Forelimb muscle (tissue), 1 donor: ENCODE results near the gene CD22. TPM values are rescaled to one million over a fixed set of nuclear protein-coding genes. Genes with fewer than 3 reads are reported as not detected.

Experiments
- DNase-seq: peaks from one replicate; pipeline ENCODE4 v3.0.0-alpha.2; 2013; ENCODE audit warnings: low read depth
- polyA plus RNA-seq: library from polyadenylated mRNA; unstranded; fragments of 120-200 nt; gene quantifications from one replicate; pipeline ENCODE4 v1.2.1, GENCODE V29; 2013; ENCODE audit not compliant: insufficient read length

Gene CD22
- polyA plus RNA-seq, 1 donor = 0.82 TPM

DNA sequence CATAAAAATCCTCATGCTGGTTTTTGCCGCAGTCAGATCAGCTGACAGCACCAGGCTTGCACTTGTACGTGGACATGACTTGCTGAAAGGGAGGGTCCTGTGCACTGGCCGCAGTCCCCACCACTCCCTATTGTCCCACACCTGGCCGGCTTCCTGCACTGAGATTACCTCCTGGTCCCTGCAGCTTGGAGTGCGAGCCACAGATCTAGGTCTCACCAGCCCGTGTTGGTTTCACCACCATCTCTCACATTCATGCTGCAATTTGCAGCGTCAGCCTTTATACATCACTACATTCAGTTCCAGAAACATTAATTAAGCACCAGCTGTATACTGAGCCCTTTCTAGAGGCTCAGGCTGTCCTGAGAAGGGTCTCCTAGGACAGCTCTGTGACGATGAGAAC, 15.0 kb upstream of the CD22 start:
- no peak for DNase-seq

DNA sequence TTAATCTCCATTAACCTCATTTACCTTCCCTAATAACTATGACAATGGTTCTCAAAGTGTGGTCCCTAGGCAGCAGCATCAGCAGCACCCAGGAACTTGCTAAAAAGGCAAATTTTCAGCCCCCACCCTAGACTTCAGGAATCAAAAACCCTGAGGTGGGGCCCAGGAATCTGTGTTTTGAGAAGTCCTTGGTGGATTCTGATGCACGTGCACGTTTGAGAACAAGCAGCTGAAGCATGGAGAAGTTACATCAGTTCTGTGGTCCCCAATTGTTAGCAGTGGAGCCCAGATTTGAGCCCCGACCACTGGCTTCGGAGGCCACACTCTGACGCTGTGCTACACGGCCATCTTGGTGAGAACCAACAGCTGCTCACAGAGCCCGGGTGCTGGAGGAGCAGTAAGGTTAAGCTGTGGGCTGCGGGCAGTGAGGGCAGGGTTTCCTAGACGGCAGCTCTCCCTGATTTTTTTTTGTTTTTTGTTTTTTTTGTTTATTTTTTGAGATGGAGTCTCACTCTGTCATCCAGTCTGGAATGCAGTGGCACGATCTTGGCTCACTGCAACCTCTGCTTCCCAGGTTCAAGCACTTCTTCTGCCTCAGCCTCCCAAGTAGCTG, 14.0 kb upstream of the CD22 start:
- DNase-seq = no peak

DNA sequence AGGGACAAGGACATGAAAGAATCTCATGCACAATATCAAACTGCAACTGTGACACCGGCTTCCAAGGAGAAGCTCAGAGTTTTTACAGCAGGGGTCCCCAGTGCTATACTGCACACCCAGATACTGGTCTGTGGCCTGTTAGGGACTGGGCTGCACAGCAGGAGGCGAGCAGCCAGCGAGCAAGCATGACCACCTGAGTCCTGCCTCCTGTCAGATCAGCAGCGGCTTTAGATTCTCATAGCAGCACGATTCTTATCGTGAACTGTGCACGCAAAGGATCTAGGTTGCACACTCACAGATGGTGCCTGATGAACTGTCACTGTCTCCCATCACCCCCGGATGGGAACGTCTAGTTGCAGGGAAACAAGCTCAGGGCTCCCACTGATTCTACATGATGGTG, 13.1 kb upstream of the CD22 start:
- no peak for DNase-seq

DNA sequence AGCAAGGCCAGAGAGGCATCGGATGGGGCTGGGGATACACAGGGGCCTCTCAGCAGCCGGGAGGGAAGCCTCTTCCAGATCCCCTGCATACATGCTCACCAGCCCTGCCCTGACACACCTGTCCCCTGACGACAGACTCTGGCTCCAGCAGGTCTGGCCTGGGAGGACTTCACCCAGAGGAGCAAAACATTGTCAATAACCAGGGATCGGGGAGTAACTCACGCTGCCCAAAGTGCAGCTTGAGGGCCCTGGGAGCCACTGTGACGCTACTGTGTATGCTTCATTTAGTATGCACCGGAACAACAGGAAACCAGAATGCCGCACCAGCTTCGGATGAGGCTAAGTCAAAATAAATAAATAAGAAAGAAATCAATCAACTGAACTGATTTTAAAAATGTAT, 12.4 kb upstream of the CD22 start:
- DNase-seq = no peak

DNA sequence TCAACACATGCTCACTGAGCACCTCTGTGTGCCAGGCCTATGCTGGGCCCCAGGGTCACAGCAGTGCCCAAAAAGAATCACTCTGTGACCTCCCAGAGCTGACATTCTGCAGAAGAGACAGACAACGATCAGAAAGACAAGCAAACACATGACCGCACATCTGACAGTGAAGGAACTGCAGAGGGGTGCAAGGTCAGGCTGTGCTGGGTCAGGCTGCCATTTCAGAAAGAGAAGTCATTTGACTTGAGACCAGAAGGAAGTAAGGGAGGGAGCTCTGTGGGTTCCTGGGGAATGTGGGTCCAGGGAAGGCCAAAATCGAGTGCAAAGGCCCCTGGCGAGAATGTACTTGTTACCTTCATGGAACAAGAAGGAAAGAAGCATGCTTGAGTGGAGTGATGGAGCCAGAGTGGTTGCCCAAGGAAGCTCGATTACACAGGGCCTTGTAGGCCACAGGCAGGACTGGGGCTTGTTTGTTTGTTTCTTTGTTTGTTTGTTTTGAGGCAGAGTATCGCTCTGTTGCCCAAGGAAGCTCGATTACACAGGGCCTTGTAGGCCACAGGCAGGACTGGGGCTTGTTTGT, 11.4 kb upstream of the CD22 start:
- no peak for DNase-seq

DNA sequence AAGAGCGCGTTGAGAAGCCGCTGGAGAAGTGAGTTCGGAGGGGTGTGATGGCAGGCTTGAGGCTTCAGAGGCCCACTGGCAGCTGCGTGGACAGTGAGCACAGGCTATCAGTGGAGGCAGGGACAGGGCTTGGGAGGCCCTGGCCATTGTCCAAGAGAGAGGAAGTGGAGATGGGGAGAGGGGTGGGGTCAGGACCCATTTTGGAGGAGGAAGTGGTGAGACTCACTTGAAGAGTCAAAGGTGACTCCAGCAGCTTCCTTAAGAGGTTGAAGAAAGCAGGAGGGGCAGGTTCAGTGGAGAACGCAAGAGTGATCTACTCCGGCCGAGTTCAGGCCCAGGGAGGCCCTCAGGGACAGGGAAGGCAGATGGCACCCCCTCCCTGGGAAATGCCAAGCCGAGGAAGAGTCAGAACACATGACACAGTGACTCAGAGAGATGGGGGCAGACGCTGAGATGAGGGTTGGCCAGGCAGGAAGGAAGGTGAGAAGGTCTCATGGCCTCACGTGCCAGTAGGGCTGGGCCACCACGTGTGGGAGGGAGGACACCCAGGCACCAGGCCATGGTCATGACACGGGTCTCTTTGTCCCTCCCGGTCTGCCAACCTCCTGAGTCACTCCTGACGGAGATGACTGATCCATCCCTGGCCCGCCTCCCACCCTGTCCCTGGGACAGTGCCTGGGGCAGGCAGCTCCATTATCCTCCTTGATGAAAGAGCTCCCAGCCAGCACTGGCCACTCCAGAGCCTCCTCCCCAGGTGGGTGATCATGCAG, 10.1 kb upstream of the CD22 start:
- DNase-seq = no peak

DNA sequence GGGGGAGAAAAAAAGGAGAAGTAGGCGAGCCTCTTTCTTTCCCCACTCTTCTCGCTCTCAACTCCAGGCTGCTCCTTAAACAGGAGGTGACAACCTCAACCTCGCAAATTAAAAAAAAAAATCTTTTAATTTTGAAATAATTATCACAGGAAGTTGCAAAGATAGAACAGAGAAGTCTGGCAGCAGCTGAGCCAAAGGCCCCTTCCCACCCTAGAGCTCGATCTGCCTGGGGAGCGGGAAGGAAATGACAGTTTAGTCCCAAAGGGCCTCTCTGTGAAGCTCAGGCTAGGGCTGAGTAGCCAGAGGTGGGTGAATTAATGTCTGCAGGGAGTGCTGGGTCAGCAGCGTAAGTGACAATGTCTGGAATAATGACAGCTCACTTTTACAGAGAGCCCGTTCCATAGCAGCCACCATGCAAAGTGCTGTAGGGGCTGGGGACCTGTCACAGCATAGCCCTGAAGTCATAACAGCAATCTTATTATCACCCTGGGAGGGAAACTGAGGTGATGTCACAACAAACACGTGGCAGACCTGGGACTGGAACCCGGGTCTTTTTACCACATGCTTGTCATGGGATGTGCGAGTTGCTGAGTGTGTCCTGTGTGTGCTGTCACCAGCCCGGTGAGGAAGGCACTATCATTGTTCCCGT, 8.8 kb upstream of the CD22 start:
- DNase-seq = no peak

DNA sequence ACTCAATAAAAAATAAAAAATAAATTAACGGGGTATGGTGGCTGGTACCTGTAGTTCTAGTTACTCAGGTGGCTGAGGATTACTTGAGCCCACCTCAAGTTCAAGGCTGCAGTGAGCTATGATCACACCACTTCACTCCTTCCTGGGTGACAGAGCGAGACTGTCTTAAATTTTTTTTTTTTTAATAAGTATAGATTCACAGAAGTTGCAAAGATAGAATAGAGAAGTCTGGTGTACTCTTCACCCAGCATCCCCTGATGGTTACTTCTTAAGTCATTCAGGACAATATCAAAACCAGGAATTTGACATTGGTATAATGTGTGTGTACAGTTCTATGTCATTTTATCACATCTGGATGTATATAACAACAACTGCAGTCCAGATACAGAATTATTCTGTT, 7.7 kb upstream of the CD22 start:
- DNase-seq = no peak

DNA sequence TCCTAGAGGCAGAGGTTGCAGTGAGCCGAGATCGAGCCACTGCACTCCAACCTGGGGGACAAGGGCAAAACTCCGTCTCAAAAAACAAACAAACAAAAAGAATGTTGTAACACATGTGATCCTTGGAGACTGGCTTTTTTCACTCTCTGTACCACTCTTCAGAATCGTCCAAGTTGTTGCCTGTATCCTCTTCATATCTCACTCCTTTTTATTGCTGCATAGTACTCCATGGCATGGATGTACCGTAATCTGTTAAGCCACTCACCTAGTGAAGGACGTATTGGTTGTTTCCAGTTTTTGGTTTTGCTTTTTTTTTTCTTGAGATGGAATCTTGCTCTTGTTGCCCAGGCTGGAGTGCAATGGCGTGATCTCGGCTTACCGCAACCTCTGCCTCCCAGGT, 7.0 kb upstream of the CD22 start:
- DNase-seq = no peak

DNA sequence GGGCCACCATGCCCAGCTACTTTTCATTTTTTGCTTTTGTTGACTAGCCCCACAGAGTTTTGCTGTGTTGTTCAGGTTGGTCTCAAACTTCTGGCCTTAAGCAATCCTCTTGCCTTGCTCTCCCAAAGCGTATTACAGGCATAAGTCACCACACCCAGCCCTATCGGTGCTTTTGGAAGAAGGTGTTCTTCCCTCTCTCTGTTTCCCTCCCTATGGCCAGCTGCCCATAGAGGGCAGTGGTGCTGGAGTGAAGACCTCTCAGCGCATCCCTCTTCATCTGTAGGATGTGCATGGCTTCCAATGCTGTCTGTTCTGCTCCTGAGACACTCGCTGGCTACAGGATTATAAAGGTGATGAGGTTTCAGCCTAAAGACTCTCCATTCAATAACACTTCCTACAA, 1.3 kb upstream of the CD22 start:
- no peak for DNase-seq

DNA sequence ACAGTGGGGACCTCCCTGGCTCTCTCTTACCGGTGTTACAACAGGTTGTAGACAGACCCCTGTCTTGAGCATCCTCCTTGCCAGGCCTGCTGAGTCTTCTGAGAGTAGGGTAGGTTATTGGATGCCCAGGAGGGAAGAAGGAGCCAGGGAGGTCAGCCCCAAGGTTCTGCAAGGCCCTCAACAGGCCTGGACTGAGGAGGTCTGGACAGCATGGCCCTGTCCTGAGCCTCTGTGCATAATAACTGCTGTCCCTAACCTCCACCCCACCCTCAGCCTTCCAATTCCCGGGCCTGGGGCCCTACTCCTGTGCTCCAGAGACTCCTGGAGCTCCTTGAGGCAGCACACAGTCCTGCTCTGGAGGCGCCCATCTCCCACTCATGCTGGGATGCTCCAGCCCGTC, 336 bp downstream of the CD22 start:
- DNase-seq = no peak

DNA sequence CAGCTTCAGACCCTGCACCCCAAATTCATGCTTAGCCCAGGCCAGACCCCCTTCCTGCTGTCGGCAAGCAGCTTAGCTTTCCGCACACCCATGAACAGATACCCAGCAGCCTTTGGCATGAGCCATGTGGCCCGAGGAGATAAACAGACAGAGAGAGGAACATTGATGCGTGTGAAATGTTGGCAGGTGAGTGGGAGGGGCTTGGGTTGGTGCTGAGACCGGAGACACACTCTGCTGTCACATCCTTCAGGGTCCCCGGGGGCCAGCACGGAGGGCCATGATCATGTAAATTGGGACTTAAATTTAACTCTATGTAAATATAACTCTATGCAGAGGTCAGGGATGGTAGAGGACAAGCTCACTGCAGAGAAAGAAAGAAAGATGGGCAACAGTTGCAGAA, 1.5 kb downstream of the CD22 start:
- DNase-seq = no peak

DNA sequence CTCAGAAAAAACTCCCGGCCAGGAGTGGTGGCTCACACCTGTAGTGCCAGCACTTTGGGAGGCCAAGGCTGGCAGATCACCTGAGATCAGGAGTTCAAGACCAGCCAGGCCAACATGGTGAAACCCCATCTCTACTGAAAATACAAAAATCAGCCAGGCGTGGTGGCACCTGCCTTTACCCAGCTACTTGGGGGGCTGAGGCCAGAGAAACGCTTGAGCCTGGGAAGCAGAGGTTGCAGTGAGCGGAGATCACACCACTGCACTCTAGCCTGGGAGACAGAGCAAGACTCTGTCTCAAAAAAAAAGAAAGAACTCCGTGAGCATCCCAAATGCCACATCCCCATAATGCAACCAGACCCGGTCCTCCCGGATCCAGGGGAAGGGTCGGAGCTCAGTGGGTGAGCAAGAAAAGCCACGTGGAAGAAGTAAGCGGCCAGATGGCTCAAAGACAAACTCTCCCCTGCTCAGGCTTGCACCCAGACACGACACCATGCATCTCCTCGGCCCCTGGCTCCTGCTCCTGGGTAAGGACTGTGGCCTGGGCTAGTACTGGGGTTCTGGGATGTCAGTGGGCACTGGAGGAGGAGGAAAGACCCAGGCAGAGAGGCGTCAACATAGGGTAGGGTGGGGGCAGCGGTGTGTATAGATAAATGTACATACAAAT, 2.7 kb downstream of the CD22 start:
- no peak for DNase-seq

DNA sequence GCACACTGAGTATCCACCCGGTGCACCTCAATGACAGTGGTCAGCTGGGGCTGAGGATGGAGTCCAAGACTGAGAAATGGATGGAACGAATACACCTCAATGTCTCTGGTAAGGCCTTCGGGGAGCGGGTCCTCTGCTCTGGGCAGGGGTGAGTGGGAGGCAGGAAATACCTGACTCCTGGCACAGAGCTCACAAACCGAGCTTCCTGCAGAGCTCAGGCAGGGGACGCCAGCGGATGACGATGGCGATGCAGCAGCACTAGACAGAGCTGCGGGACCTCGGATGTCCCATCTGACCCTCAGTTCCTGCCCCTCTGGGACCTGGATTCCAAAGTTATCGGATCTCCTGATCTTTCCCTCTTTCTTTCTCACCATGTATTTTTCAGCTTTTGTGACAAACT, 3.8 kb downstream of the CD22 start:
- no peak for DNase-seq

DNA sequence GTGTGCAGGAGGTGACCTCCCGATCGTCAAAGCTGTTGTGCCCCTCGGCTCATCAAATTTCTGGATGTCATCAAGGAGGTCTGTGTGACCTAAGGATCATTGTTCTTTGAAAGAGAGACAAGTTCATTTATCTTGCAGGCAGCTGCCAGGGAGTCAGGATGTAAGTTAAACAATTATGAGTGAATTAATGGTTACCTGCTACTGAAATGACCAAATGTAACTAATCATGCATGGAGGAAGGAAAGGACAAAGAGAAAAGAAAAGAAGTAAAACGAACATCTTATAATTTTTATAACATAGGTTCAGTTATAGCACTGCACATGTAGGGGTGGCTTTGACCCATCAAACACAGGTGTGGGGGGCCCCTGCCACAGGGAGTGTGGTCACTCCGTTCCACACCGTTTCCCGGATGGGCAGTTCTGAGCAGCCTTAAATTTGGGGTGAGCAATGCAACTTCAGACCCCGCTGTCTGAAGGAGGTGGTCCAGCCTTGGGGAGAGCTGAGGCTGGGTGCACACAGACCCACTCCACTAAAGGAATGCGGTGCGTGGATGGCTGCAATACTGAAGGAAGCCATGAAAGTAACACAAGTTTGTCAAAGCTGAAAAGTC, 5.3 kb downstream of the CD22 start:
- no peak for DNase-seq

DNA sequence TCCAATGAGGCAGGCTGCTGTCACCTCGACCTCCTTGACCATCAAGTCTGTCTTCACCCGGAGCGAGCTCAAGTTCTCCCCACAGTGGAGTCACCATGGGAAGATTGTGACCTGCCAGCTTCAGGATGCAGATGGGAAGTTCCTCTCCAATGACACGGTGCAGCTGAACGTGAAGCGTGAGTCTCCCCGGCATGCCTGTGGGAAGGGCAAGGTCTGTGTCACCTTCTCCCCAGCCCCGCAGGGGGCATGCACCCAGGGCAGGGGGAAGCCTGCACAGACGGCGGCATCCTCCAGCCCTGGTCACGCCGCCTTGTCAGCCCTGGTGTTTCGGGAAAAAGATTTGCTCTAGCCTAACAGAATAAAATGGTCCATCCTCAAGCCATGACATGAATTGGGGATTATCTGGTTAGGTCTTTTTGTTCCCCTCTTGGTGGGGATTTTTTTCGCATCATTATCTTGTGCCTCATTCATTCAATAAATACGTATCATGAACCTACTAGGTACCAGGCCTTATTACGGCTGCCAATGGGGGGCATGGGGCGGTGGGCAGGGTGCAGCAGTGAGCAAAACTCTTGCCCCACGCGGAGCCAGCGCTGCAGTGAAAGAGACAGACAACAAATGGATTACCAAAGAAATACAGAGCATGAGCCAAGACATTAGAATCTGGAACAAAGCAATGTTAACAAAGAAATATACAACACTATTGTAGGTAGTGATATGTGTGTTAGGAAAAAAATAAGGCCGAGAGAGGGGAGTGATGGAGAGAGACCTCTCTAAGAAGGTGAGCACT, 7.4 kb downstream of the CD22 start:
- DNase-seq = no peak

DNA sequence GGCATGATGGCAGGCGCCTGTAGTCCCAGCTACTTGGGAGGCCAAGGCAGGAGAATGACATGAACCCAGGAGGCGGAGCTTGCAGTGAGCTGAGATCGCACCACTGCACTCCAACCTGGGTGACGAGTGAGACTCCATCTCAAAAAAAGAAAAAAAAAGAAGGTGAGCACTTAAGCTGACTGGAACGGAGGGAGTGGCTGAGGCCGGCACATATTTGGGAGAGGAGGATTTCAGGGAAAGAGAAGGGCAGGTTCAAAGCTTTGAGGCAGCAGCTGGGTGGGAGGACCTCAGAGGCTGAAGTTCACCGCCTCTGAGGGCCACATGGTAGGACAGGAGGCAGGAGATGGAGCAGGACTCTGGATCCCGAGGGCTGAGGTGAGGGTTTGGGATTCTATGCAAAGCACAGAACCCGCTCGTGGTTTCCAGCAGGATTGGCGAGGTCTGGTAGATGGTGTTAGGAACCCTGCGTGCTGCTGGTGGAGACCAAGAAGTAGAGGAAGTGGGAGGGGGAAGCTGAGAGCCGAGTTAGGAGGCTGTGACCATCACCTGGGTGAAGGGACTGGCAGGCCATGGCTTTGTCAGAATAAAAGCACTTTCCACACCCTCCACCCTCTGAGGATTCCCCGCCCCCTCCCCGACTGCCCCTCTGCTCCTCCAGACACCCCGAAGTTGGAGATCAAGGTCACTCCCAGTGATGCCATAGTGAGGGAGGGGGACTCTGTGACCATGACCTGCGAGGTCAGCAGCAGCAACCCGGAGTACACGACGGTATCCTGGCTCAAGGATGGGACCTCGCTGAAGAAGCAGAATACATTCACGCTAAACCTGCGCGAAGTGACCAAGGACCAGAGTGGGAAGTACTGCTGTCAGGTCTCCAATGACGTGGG, 8.4 kb downstream of the CD22 start:
- no peak for DNase-seq

DNA sequence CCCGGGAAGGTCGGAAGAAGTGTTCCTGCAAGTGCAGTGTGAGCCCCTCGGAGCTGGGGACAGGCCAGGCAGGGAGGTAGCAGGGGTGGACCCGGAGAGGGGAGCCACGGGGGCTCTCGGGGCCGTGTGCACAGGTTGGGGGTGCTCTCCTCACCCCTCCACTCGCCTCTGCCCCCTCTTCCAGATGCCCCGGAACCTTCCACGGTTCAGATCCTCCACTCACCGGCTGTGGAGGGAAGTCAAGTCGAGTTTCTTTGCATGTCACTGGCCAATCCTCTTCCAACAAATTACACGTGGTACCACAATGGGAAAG, 9.0 kb downstream of the CD22 start:
- DNase-seq = no peak

DNA sequence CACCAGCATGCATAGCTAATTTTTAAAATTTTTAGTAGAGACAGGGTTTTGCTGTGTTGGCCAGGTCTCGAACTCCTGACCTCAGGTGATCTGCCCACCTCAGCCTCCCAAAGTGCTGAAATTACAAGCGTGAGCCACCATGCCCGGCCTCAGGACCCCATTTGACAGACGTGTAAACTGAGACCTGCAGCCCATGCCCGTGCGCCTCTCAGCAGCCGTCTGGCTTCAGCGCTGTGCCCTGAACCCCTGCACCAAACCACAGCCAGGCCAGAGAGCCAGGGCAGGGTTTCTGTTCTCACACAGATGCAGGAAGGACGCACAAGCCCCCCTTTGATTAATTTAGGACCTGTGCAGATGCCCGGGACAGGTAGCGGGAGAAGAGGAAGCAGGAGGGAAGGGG, 11.4 kb downstream of the CD22 start:
- no peak for DNase-seq

DNA sequence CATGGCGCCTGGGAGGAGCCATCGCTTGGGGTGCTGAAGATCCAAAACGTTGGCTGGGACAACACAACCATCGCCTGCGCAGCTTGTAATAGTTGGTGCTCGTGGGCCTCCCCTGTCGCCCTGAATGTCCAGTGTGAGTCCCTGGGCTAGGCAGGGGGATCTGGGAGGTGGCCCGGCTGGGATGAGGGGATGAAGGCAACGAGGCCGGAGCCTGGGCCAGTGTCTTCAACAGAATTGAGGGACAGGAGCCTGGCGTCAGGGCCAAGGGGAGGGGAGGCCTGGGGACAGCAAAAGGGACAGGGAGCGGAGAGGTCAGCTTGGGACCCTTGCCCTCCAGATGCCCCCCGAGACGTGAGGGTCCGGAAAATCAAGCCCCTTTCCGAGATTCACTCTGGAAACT, 12.0 kb downstream of the CD22 start:
- no peak for DNase-seq
